H1 (cell line): ENCODE data around the gene MICOS13. TPM values are rescaled to one million over a fixed set of nuclear protein-coding genes. Genes with fewer than 3 reads are reported as not detected.

Experiments used
- CTCF ChIA-PET: fragments of 300-600 bp; sonication (Branson Sonifier 250); formaldehyde crosslinking; loops from one replicate; lab custom pipeline; 2021; ENCODE audit not compliant: partially characterized antibody; lab: Charles Lee
- POLR2A ChIA-PET: fragments of 300-600 bp; sonication (Branson Sonifier 250); formaldehyde crosslinking; loops from one replicate; lab custom pipeline; 2021; ENCODE audit warnings: inconsistent platforms; ENCODE audit not compliant: partially characterized antibody; lab: Charles Lee
- DNase-seq, 2 experiments: peaks; one replicate each; pipeline versions ENCODE4 v3.0.0 to v3.0.0-alpha.2; 2010 to 2022; ENCODE audit warnings: low spot score in 2 of 2, low read depth in 1 of 2, mixed read lengths in 1 of 2
- FAIRE-seq: peaks from 2 replicates; lab custom pipeline; 2011; peaks lifted over from hg19 to GRCh38; lab: Jason Lieb, UNC
- H2AFZ ChIP-seq: 2 replicates; pipeline ENCODE4 v1.8.1; 2012; ENCODE audit warnings: low read length, inconsistent platforms
- H2AK5ac ChIP-seq: 2 replicates; pipeline ENCODE4 v1.6.1; 2013; ENCODE audit warnings: low read depth, low read length
- H2BK120ac ChIP-seq: replicated peaks from 2 replicates; pipeline ENCODE3; 2013; ENCODE audit warnings: low read depth, low read length, inconsistent platforms
- H2BK12ac ChIP-seq: 2 replicates; pipeline ENCODE4 v1.6.1; 2013; ENCODE audit warnings: low read depth, low read length
- H2BK15ac ChIP-seq: 2 replicates; pipeline ENCODE4 v1.6.1; 2013; ENCODE audit warnings: low read length
- H2BK20ac ChIP-seq: 2 replicates; pipeline ENCODE4 v1.6.1; 2013; ENCODE audit warnings: low read length
- H2BK5ac ChIP-seq: 2 replicates; pipeline ENCODE4 v1.6.1; 2013; ENCODE audit warnings: low read depth, low read length
- H3K14ac ChIP-seq: 2 replicates; pipeline ENCODE4 v1.6.1; 2013; ENCODE audit warnings: inconsistent platforms; ENCODE audit not compliant: insufficient read length
- H3K18ac ChIP-seq: 2 replicates; pipeline ENCODE4 v1.6.1; 2013; ENCODE audit warnings: low read length; ENCODE audit errors: extremely low read depth
- H3K23ac ChIP-seq: 2 replicates; pipeline ENCODE4 v1.6.1; 2013; ENCODE audit warnings: inconsistent platforms; ENCODE audit not compliant: insufficient read length
- H3K23me2 ChIP-seq: 2 replicates; pipeline ENCODE4 v1.6.1; 2013; ENCODE audit warnings: low read depth, low read length
- H3K27ac ChIP-seq: 2 replicates; pipeline ENCODE4 v1.6.1; 2011; ENCODE audit warnings: low read depth, low read length, inconsistent platforms
- H3K27me3 ChIP-seq, 4 experiments: replicated peaks in 1 of 4; 1 replicate in 1 of 4; 2 replicates in 3 of 4; pipeline versions ENCODE4 v1.6.1 to v1.8.1; 2011 to 2013; ENCODE audit warnings: low read length in 3 of 4, mild to moderate bottlenecking in 3 of 4, inconsistent platforms in 2 of 4, mixed read lengths in 2 of 4, moderate library complexity in 1 of 4; ENCODE audit not compliant: control insufficient read depth in 3 of 4, insufficient read depth in 3 of 4; ENCODE audit errors: extremely low read depth in 1 of 4
- H3K36me3 ChIP-seq, 4 experiments: 2 replicates each; pipeline versions ENCODE4 v1.6.1 to v1.8.1; 2011 to 2013; ENCODE audit warnings: mild to moderate bottlenecking in 4 of 4, low read length in 3 of 4, moderate library complexity in 2 of 4, control low read depth in 1 of 4, inconsistent platforms in 1 of 4; ENCODE audit not compliant: insufficient read depth in 4 of 4, control insufficient read depth in 2 of 4
- H3K4ac ChIP-seq: replicated peaks from 2 replicates; pipeline ENCODE3; 2013; ENCODE audit warnings: low read length, low read depth, mixed read lengths, inconsistent platforms; ENCODE audit not compliant: insufficient read length
- H3K4me1 ChIP-seq, 4 experiments: replicated peaks in 1 of 4; 1 replicate in 1 of 4; 2 replicates in 3 of 4; pipeline versions ENCODE4 v1.6.1 to v1.8.1; 2011 to 2013; ENCODE audit warnings: low read length in 3 of 4, inconsistent platforms in 2 of 4, mixed read lengths in 1 of 4; ENCODE audit not compliant: insufficient read depth in 4 of 4, control insufficient read depth in 3 of 4
- H3K4me2 ChIP-seq, 2 experiments: 2 replicates each; pipeline versions ENCODE4 v1.6.1 to v1.8.1; 2011 to 2013; ENCODE audit warnings: low read depth in 2 of 2, low read length in 2 of 2, control low read depth in 1 of 2, inconsistent platforms in 1 of 2, mild to moderate bottlenecking in 1 of 2; ENCODE audit not compliant: insufficient read depth in 1 of 2
- H3K4me3 ChIP-seq, 4 experiments: fragments of 200-600, 300-600 bp in 1 of 4; sonication (generic), shearing (Covaris generic), sonication (Bioruptor Twin) in 1 of 4; 2 replicates each; pipeline versions ENCODE4 v1.5.1 to v1.8.1; 2011 to 2016; ENCODE audit warnings: low read length in 4 of 4, low read depth in 3 of 4, control low read depth in 2 of 4, inconsistent platforms in 2 of 4, mild to moderate bottlenecking in 2 of 4, mixed read lengths in 1 of 4, moderate library complexity in 1 of 4; ENCODE audit not compliant: insufficient read depth in 2 of 4; ENCODE audit errors: extremely low read depth in 1 of 4
- H3K56ac ChIP-seq: replicated peaks from 2 replicates; pipeline ENCODE3; 2013; ENCODE audit warnings: low read depth, mild to moderate bottlenecking, mixed read lengths, low read length, inconsistent platforms; ENCODE audit not compliant: insufficient read length
- H3K79me1 ChIP-seq: 2 replicates; pipeline ENCODE4 v1.6.1; 2013; ENCODE audit warnings: low read depth, low read length, control low read depth
- H3K79me2 ChIP-seq, 2 experiments: 2 replicates each; pipeline versions ENCODE4 v1.6.1 to v1.8.1; 2012 to 2013; ENCODE audit warnings: low read length in 2 of 2, mild to moderate bottlenecking in 2 of 2, inconsistent platforms in 1 of 2; ENCODE audit not compliant: insufficient read depth in 2 of 2, control insufficient read depth in 1 of 2
- H3K9ac ChIP-seq, 4 experiments: replicated peaks in 1 of 4; 1 replicate in 1 of 4; 2 replicates in 3 of 4; pipeline versions ENCODE4 v1.6.1 to v1.8.1; 2011 to 2013; ENCODE audit warnings: low read depth in 3 of 4, low read length in 3 of 4, control low read depth in 2 of 4, mild to moderate bottlenecking in 2 of 4, moderate library complexity in 2 of 4, inconsistent platforms in 1 of 4; ENCODE audit errors: extremely low read depth in 1 of 4
- H3K9me3 ChIP-seq, 2 experiments: 2 replicates each; pipeline versions ENCODE4 v1.6.1 to v1.8.1; 2012 to 2013; ENCODE audit warnings: mild to moderate bottlenecking in 2 of 2, moderate library complexity in 2 of 2, control low read depth in 1 of 2, inconsistent platforms in 1 of 2, low read depth in 1 of 2, low read length in 1 of 2, mixed read lengths in 1 of 2; ENCODE audit not compliant: insufficient read depth in 2 of 2
- H4K20me1 ChIP-seq, 2 experiments: replicated peaks in 1 of 2; 2 replicates each; pipeline versions ENCODE3 to v1.8.1; 2011 to 2013; ENCODE audit warnings: inconsistent platforms in 2 of 2, low read length in 2 of 2, mild to moderate bottlenecking in 1 of 2; ENCODE audit not compliant: insufficient read depth in 2 of 2, control insufficient read depth in 1 of 2
- H4K5ac ChIP-seq: 2 replicates; pipeline ENCODE4 v1.6.1; 2013; ENCODE audit warnings: low read length, low read depth, mixed read lengths, inconsistent platforms; ENCODE audit not compliant: insufficient read length
- H4K8ac ChIP-seq: 2 replicates; pipeline ENCODE4 v1.8.0; 2013; ENCODE audit warnings: mild to moderate bottlenecking, moderate library complexity, low read length, inconsistent platforms; ENCODE audit not compliant: insufficient read depth; ENCODE audit errors: extremely low read depth
- H4K91ac ChIP-seq: replicated peaks from 2 replicates; pipeline ENCODE3; 2013; ENCODE audit warnings: low read length, mixed read lengths, inconsistent platforms; ENCODE audit not compliant: insufficient read length
- ATF2 ChIP-seq: IDR thresholded peaks from 2 replicates; pipeline ENCODE4 v1.6.1; 2012; ENCODE audit warnings: low read length, inconsistent platforms
- CTBP2 ChIP-seq: IDR thresholded peaks from 2 replicates; pipeline ENCODE4 v1.7.0; 2011; ENCODE audit warnings: borderline replicate concordance, mild to moderate bottlenecking, moderate library complexity, mixed read lengths, low read length; ENCODE audit not compliant: insufficient read depth, insufficient read length
- POLR2AphosphoS5 ChIP-seq: IDR thresholded peaks from 2 replicates; pipeline ENCODE4 v1.6.1; 2011; ENCODE audit warnings: low read depth, low read length
- SAP30 ChIP-seq: fragments of 300-600 bp; sonication (generic); IDR thresholded peaks from 2 replicates; pipeline ENCODE4 v1.7.1; 2012; ENCODE audit warnings: low read length, moderate library complexity, mild to moderate bottlenecking, inconsistent platforms; ENCODE audit not compliant: insufficient read depth, insufficient replicate concordance
- SP1 ChIP-seq: IDR thresholded peaks from 2 replicates; pipeline ENCODE4 v1.6.1; 2011; ENCODE audit warnings: low read depth, low read length
- WGBS, 2 experiments: shearing (Covaris generic) in 1 of 2; methylation state at CpG; one replicate each; pipeline versions ENCODE4 v1.1.6 to v1.1.7; 2013 to 2015; ENCODE audit warnings: low lambda C conversion rate in 2 of 2, mixed read lengths in 2 of 2, inconsistent platforms in 1 of 2, low coverage in 1 of 2, missing lambda C conversion rate in 1 of 2; ENCODE audit not compliant: insufficient replicate concordance in 2 of 2, insufficient coverage in 1 of 2, insufficient read length in 1 of 2; ENCODE audit errors: extremely low coverage in 1 of 2, missing lambda C conversion rate in 1 of 2; 5-methylcytosine and 5-hydroxymethylcytosine counted together
- polyA plus RNA-seq, 7 experiments: library from polyadenylated mRNA; depleted of rRNA in 3 of 7; stranded (reverse) in 5 of 7; unstranded in 2 of 7; fragments of >200 nt in 5 of 7; fragments of 200-250 nt in 2 of 7; gene quantifications; 1 replicate in 5 of 7; 2 replicates in 1 of 7; 4 replicates in 1 of 7; pipeline versions ENCODE4 v1.2.1 to v1.2.3, GENCODE V29; 2011 to 2013; ENCODE audit warnings: missing spikeins in 2 of 7, mixed read lengths in 2 of 7
- total RNA-seq: library from RNA; stranded (reverse); fragmentation: NEBNext Ultra II Directional; extraction: Animal tissue kit (Norgen Biotek cat#: 25700); gene quantifications from 2 replicates; pipeline ENCODE4 v1.2.1, GENCODE V29; 2021

MICOS13 gene
- total and polyA plus RNA-seq, 2 of the 8 experiments (the other 6 are each of a cell fraction or from before 2014, with no cell fraction given) = 17.3 to 36.1 TPM

GRCh38 chr19:5696196-5697021 lies 16.1 kb upstream of the MICOS13 start:
- H3K23ac ChIP-seq = no peak overlapping the region
- peaks cover 0 to 26% of the 10 kb centered on the region in 2 experiments; a peak in 1 of 4 replicates for H3K79me2 ChIP-seq
- H2BK5ac ChIP-seq = no peak overlapping the region; the same call in 1 of the 2 replicates
- ChIA-PET CTCF (interaction anchor here (0.8 to 1.8 kb wide), 3 partner anchors 10 to 97 kb away, joined by 3 to 5 read pairs (median 4); partner anchors contain the start of genes CATSPERD and LONP1), POLR2A (interaction anchor here (1.0 to 15.6 kb wide), 5 partner anchors 10 to 93 kb away, joined by 3 to 620 read pairs (median 3); partner anchors contain the start of genes CATSPERD and LONP1)
- H3K18ac ChIP-seq = no peak overlapping the region
- WGBS, 2 experiments = 91% methylated on average over 39 of the region's 42 CpGs; no CpG with 5 or more reads in 1 of the 2 experiments
- H3K14ac ChIP-seq = no peak overlapping the region
- peaks cover 6% of the 10 kb centered on the region for H3K79me1 ChIP-seq
- H2AK5ac ChIP-seq = no peak overlapping the region
- no peak overlapping the region for H4K5ac ChIP-seq
- H3K4ac ChIP-seq = no peak overlapping the region
- H4K8ac ChIP-seq = no peak overlapping the region; the same call in none of the 2 replicates
- TF ChIP-seq CTBP2 = no peak
- peak; percentile 12; the same call in 1 of the 2 replicates for TF ChIP-seq POLR2AphosphoS5
- TF ChIP-seq SAP30 = no peak
- no peak for TF ChIP-seq ATF2
- TF ChIP-seq SP1 = no peak
- no peak overlapping the region for H3K4me3 ChIP-seq
- no peak overlapping the region for H4K91ac ChIP-seq
- no peaks in the 10 kb centered on the region; the same call in 1 of the 2 replicates for H3K23me2 ChIP-seq
- no peak overlapping the region for H2AFZ ChIP-seq
- no peaks in the 10 kb centered on the region for H3K27me3 ChIP-seq
- no peak overlapping the region for H2BK120ac ChIP-seq
- H2BK12ac ChIP-seq = no peak overlapping the region
- FAIRE-seq (no peak), DNase-seq (no peak)
- peaks cover 0 to 3% of the 10 kb centered on the region in 2 experiments; a peak in 1 of 4 replicates for H3K9me3 ChIP-seq
- no peak overlapping the region for H3K56ac ChIP-seq
- no peak overlapping the region for H3K9ac ChIP-seq
- H2BK15ac ChIP-seq = no peak overlapping the region
- no peaks in the 10 kb centered on the region; a peak in 1 of 7 replicates for H3K4me1 ChIP-seq
- H3K36me3 ChIP-seq = peaks cover 47 to 86% (median 79%) of the 10 kb centered on the region in 4 experiments
- no peak overlapping the region; the same call in 1 of the 2 replicates for H3K27ac ChIP-seq
- no peak overlapping the region for H2BK20ac ChIP-seq
- H4K20me1 ChIP-seq = peaks cover 39 to 44% of the 10 kb centered on the region in 2 experiments
- H3K4me2 ChIP-seq = no peak overlapping the region
